Hematopoietic multipotent progenitor cell treated with erythropoietin and hydrocortisone succinate and interleukin-3 and kit ligand, for 8 days (in vitro differentiated cells): Measurements from ENCODE around the gene TNNT2.

ENCODE experiments used
- DNase-seq: peaks from one replicate; pipeline ENCODE4 v3.0.0-alpha.2; 2015

TNNT2 gene

DNA sequence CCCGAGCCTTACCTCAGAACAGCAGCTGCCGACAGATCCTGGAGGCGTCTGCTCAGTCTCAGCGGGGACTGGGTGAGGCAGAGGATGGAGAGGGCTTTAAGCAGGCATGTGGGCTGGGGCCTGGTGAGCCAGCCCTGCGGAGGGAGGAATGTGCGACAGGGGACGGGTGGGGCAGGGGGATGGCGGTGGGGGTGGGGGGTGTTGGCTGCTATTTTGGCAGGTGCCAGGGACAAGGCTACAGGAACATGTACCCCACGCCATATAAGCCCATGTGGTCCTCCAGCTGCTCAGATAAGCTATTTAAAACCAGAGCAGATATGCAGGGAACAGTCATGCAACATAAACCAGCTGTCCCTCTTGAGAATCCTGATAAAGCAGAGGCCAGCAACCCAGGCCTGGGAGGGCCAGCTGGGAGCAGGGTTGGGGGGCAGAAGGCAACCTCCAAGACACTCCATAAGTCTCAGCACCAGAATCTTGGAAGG, at the start of gene TNNT2:
TNNT2 (minus strand) TSS at position 70 of the 482 bp plus-strand sequence. CDS start 4,426 bp downstream, outside the sequence.
- DNase-seq: peak; percentile 34

DNA sequence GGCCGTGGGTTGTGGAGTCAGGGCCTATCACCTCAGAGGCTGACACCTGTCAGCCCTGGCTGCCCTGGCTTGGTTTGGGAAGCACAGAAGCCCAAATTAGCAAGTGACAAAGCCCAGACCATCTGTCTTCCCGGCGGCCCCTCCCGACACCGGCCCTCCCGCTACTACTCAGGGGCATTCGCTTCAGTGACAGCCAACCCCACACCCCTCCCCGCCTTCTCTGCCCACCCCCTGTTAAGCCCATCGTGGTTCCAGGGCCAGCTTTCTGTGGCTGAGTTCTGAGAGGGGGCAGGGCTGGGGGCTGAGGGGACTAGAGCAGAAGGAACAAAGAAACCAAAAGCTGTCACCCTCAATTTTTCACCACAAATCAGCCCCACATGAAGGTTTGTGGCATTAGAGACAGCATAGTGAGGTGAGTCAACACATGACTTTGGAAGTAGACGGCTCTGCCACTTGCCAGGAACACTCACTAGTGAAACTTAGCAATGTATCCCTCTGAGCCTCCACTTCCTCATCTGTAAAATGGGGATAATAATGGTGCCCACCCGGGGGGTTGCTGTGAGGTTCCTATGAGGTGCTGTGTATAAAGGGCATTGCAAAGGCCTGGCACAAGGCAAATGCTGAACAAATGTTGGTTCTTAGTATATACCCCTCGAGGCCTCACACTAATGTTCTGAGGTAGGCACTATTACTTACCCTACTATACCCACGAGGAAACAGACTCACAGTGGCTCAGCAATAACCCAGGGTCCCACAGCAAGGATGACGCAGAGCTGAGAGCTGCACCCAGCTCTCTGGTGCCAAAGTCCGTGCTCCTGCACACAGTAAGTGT, 49.2 kb upstream of the TNNT2 start:
- no peak for DNase-seq

DNA sequence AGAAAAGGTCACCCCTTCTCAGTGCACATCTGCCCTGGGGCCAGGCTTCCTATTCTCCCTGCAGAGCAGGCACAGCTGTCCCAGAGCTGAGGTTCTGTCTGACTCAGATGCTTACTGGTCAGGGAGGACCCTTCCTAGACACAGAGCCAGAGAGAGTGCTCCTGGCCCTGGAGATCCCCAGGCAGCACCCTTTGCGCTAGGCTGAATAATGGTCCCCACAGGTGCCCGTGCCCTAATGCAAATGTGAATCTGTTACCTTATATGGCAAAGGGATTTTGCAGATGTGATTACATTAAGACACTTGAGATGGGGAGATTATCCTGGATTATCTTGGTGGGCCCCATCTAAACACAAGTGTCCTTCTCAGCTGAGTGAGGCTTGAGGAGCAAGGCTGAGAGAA, 46.7 kb upstream of the TNNT2 start:
- DNase-seq: no peak

DNA sequence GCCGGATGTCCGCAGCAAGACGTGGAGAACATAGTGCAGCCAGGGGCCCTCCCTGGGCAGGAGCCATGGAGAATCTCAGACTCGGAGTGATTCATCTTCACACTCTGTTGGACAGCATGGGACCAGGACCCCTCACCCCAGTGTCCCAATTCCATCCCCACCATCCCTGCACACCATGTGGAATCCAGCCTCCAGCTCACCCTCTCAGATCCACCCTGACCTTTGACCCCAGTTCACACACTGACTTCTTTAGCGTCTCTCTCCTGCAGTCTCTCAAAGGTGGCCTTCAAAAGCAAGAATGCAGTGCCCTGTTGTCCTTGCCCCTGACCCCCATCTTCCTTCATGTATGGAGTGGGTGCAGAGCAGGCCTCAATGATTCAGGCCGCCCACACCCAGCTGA, 46.2 kb upstream of the TNNT2 start:
- DNase-seq: no peak

GRCh38 chr1:201422436-201423030, 45.1 kb upstream of the TNNT2 start:
- DNase-seq: no peak

- DNase-seq: no peak
These were observed 44.5 kb upstream of the TNNT2 start for GRCh38 chr1:201422026-201422425.

- DNase-seq: no peak
These were observed 43.6 kb upstream of the TNNT2 start for GRCh38 chr1:201421041-201421440.

DNA sequence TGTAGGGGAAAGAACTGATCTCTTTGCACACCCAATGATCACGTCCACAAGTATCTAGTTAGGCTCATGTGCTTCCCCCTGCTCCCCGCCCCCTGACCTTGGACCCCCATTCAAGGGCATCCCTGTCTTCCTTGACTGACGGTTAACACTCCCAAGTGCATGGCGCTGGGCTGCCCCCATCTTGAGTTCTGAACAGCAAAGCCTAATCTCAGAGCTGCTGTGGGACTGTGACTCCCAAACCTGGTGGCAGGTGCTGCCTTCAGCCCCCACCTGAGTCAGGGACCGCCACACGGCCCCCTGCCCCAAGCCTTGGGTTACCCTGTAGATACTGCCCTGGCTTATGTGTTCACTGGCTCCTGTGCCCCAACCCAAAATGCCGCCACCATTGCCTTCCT, 43.1 kb upstream of the TNNT2 start:
- no peak for DNase-seq

DNA sequence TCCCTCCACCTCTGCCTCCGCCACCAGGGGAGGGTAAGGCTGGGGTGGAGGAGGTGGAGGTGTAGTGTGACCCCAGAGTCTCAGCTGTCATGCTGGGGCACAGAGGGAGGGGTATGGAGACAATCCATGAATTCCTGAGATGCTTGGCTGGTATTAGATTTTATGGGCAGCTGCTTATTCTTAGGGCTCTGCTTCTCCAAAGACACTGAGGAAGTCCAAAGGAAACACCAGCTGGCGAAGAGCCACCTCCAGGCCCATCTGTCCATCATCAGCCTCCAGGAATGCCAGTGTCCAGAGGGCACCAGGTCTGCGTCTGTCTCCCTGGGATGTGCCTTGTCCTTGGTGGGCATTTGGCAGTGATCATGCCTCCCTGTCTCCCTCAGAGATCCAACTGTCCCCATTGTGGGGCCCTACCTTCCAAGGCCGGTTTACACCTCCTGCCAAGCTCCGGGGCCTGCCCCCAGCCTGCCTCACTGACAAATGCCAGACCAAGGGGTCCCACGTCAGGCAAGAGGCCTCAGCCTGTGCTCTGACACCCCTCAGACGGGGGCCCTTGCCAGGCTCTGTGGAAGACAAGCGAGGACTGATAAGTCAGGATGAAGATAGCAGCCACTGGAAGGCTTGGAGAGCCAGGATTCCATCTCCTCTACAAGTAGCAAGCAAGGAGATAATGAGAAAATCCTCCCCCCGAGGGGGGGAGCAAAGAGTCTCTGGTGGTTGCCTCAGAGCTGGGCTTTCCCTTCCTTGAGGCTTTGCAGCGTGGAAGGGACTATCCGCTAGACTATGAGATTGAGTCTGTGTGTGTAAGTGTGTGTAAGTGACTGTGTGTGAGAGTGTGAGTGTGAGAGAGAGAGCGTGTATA, 42.5 kb upstream of the TNNT2 start:
- no peak for DNase-seq

DNA sequence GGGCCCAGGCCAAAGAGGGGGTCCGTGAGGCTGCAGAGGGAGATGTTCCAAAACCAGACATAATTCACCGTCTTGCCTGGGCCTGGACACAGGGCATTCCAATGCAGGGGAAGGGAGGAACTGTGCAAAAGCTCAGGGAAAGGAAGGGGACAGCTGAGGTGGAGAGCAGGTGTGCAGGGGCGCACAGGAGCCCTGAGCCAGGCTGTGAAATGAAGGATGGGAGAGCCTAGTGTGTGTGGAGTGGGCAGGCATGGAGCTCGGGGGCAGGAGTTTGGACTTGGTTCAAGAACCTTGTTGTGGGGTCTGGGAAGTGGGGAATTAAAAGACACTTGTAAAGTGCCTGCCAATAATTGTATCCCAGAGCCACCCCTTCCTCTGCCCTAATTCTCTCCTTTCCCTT, 41.8 kb upstream of the TNNT2 start:
- DNase-seq: no peak

DNA sequence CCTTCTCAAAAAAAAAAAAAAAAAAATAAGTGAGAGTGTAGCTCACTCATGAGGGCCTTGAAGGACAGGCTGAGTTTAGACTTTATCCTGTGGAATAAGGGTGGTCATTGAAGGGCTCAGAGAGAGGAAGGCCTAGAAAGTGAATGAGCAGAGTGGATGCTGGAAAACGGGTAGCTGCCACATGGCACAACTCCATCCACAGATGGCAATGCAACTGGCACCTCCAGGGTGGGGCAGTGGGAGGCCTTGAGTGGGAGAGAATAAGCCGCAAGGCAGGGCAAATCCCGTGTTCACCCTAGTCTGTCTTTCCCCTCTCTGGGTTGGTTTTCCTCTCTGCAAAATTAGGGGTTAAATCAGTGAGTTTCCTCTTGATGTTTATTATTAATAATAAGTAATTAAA, 41.0 kb upstream of the TNNT2 start:
- no peak for DNase-seq

DNA sequence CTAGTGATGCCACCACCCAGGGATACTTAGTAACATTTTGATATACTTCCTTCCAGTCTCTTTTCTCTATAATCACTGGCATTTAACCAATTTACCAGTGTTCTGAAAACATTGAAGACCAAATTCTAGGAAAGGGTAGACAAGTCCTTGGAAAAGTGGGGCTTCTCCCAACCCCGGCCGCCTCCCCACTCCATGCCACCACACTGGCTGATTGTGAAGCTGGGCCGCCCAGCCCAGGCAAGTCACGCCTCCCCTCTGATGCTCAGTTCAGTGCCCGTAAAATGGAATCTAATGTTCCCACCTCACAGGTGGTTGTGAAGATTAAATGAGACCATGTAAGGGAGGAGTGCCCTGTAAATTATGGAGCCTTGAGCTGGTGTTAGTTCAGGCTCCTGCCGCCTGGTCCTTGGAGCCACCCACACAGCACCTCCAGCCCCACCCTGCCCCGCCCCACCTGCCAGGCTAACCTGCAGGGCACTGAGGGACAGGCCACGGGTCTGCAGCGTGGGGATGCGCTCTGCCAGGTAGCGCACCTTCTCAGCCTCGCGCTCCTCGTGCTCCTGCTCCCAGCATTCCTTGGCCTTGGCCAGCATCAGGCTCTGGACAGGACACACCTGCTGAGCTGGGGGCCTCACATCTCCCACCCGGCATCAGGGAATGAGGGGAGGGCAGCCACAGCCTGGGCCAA, 36.7 kb upstream of the TNNT2 start:
- no peak for DNase-seq

- DNase-seq: no peak
These were observed 33.8 kb upstream of the TNNT2 start for GRCh38 chr1:201411292-201411691.

- no peak for DNase-seq
These were observed 32.0 kb upstream of the TNNT2 start for GRCh38 chr1:201409440-201409839.

- DNase-seq: no peak
These were observed 31.3 kb upstream of the TNNT2 start for GRCh38 chr1:201408834-201409200.

GRCh38 chr1:201408176-201408833, 30.8 kb upstream of the TNNT2 start:
- peak; percentile 68 for DNase-seq

DNA sequence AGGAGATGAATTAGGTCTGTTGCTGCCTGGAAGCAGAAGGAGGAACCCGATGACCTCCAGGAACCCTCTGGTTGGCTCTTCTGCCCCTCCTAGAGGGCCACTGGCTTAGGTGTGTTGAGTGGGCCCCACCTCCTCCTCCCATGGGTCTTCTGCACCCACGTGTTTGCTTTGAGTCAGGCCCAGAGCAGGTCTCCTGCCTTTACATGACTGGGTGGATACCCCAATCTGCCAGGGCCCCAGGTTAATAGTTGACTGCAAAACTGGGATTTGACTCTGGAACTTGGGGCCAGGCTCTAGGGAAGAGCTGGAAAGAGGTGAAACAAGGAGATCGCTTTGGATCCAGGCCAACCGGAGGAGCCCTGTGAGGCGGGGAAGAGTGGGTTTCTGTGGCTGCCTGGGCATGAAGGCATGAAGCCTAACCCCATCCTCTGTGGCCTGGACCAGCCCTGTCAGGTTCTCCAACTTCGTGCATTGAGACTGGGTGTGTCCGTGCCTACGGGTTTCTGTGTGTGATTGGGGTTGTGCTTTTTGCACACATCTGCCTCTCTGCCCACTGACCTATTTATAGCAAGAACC, 29.4 kb upstream of the TNNT2 start:
- DNase-seq: no peak

DNA sequence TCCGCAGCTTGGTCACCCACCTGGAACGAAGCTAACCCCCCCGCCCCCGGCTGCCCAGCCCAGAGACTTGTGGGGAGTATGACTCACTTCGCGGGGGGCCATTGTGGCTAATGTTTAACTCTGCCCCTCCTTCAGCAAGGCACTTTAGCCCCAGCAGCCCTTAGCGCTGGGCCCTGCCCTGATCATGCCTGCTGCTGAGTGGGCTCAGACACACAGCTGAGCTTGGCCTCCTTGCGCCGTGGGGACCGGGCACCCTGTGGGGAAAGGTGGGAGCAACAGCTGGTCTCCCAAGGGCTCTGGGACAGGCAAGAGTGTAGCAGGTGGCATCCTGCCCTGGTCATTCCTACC, 28.0 kb upstream of the TNNT2 start:
- DNase-seq: no peak

DNA sequence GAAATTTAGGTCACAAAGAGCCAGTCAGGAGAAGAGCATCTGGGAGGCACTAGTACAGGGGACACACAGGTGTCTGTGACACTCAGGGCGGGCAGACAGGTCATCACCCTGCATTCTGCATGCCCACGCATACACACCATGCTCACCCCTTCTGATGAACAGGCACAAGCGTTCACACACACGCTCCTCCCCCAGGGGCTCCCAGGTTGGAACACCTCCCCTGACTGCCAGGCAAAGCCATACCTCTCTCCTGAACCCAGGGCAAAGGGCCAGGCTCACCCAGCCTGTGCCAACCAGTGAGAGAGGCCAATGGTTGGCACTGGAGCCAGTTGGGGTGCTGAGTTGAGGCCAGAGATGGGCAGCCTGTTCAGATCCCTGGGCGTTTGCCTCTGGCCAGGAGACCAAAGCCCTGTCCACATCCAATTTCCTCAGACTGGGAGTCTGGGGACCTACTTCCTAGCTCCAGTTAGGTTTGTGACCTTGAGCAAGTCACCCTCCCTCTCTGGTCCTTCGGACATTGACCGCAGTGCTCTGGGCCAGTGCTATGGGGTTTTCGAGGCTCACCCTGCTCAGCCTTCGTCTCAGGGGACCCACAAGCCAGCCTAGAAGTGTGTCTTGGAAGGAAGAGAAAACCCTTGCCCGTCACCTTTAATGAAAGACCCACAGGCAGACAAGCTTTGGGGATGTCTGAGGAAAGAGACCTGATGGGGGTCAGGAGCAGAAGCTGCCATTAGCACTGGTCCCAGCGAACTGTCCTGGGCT, 27.4 kb upstream of the TNNT2 start:
- DNase-seq: no peak

GRCh38 chr1:201404055-201404454, 26.6 kb upstream of the TNNT2 start:
- no peak for DNase-seq

GRCh38 chr1:201403359-201403758, 25.9 kb upstream of the TNNT2 start:
- no peak for DNase-seq
